ENCODE results near the gene ZC3H18.
"Not testable (repeated sequence)": the region's sequence is repeated elsewhere in the genome, so short reads cannot be mapped to it uniquely, and the experiment has no call there.

ZC3H18 gene

DNA sequence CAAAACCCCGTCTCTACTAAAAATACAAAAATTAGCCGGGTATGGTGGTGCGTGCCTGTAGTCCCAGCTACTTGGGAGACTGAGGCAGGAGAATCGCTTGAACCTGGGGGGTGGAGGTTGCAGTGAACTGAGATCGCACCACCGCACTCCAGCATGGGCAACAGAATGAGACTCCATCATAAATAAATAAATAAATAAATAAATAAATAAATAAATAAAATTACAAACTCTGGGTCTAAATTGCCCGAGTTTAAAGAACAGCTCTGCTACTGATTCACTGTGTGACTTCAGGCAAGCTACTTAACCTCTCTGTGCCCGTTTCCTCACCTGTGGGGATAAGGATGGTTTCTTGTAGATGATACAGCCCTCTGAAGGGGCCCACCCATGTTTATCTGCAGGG lies 99.3 kb downstream of the ZC3H18 start:
- H3K9ac ChIP-seq (ENCODE audit: low read length); H3K27me3 ChIP-seq (replicated peaks; ENCODE audit: control insufficient read depth, insufficient read depth, low read length); DNase-seq (ENCODE audit: low read depth): not testable (repeated sequence)

DNA sequence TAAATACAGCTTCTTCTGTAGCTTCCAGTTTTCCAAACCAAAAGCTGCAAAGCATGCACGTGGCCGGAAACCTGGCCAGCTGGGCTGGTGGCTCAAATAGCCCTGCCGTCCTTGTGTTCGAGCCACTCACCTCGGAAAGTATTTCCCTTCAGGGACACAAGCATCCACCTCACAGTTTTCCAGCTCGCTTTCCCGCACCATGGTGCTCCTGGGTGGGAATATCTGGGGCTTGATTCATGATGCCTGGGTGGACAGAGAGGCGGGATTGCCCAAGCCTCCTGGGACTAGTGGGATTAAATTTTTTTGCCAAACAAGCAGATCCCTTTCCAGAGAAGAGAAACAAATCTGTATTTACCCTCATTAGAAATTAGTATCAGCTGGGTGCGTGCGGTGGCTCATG lies 99.8 kb downstream of the ZC3H18 start:
- peaks cover 5% of the 10 kb centered on the region for H3K36me3 ChIP-seq (ENCODE audit: control insufficient read depth, insufficient read depth, low read length, severe bottlenecking)
- H3K27me3 ChIP-seq (replicated peaks; ENCODE audit: control insufficient read depth, insufficient read depth, low read length): no peaks in the 10 kb centered on the region
- peaks cover 15% of the 10 kb centered on the region for H3K4me1 ChIP-seq (ENCODE audit: control insufficient read depth, insufficient read depth, low read length)
- no peak overlapping the region for H3K4me3 ChIP-seq (ENCODE audit: low read length)
- H3K9me3 ChIP-seq (ENCODE audit: control insufficient read depth, low read length): no peaks in the 10 kb centered on the region
- H3K9ac ChIP-seq (ENCODE audit: low read length): no peak overlapping the region
- DNase-seq (ENCODE audit: low read depth): no peak

More for the DNA sequence above, 99.3 kb downstream of the ZC3H18 start:
- H3K4me1 ChIP-seq (ENCODE audit: control insufficient read depth, insufficient read depth, low read length): peaks cover 20% of the 10 kb centered on the region
- H3K36me3 ChIP-seq (ENCODE audit: control insufficient read depth, insufficient read depth, low read length, severe bottlenecking); H3K4me3 ChIP-seq (ENCODE audit: low read length); H3K9me3 ChIP-seq (ENCODE audit: control insufficient read depth, low read length): not testable (repeated sequence)

DNA sequence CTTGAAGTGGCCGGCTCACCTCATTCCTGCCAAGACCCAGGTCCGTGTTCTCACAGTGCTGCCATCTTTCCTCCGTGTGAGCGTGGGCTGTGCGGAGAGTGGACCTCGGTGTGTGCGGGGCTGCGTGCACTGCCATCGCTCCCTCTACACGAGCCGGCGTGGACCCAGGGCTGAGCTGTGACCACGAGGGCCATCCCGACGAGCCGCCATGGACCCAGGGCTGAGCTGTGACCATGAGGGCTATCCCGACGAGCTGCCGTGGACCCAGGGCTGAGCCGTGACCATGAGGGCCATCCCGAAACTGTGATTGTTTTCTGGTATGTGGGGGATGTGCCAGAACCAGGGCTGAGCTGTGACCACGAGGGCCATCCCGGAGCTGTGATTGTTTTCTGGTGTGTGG lies 101.6 kb downstream of the ZC3H18 start:
- peaks cover 11% of the 10 kb centered on the region for H3K4me1 ChIP-seq (ENCODE audit: control insufficient read depth, insufficient read depth, low read length)
- no peak overlapping the region for H3K9ac ChIP-seq (ENCODE audit: low read length)
- no peak overlapping the region for H3K4me3 ChIP-seq (ENCODE audit: low read length)
- H3K9me3 ChIP-seq (ENCODE audit: control insufficient read depth, low read length): no peaks in the 10 kb centered on the region
- peaks cover 4% of the 10 kb centered on the region for H3K36me3 ChIP-seq (ENCODE audit: control insufficient read depth, insufficient read depth, low read length, severe bottlenecking)
- no peak for DNase-seq (ENCODE audit: low read depth)
- H3K27me3 ChIP-seq (replicated peaks; ENCODE audit: control insufficient read depth, insufficient read depth, low read length): no peaks in the 10 kb centered on the region

DNA sequence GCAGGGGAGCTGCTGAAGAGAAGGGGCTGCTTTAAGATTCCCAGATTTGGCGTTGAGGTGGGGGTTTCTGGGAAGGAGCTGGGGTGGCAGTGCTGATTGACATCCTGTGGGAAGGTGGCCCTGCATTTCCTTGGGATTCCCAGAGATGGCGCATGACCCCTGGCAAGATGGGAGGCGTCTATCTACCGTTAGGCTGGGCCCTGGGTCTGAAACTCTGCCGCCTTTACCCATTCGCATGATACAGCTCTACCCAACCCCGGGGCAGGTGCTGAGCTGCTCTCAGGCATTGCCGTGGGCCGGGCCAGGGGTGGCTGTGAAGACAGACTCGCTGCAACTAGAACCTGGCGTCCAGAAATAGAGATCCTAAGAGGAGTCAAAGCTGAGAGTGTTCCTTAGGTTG lies 102.6 kb downstream of the ZC3H18 start:
- Histone ChIP-seq H3K4me1 (ENCODE audit: control insufficient read depth, insufficient read depth, low read length) (peaks cover 14% of the 10 kb centered on the region), H3K9me3 (ENCODE audit: control insufficient read depth, low read length) (no peaks in the 10 kb centered on the region), H3K9ac (ENCODE audit: low read length) (no peak overlapping the region), H3K27me3 (replicated peaks; ENCODE audit: control insufficient read depth, insufficient read depth, low read length) (peaks cover 4% of the 10 kb centered on the region), H3K36me3 (ENCODE audit: control insufficient read depth, insufficient read depth, low read length, severe bottlenecking) (peaks cover 4% of the 10 kb centered on the region), H3K4me3 (ENCODE audit: low read length) (no peak overlapping the region)
- DNase-seq (ENCODE audit: low read depth): no peak

DNA sequence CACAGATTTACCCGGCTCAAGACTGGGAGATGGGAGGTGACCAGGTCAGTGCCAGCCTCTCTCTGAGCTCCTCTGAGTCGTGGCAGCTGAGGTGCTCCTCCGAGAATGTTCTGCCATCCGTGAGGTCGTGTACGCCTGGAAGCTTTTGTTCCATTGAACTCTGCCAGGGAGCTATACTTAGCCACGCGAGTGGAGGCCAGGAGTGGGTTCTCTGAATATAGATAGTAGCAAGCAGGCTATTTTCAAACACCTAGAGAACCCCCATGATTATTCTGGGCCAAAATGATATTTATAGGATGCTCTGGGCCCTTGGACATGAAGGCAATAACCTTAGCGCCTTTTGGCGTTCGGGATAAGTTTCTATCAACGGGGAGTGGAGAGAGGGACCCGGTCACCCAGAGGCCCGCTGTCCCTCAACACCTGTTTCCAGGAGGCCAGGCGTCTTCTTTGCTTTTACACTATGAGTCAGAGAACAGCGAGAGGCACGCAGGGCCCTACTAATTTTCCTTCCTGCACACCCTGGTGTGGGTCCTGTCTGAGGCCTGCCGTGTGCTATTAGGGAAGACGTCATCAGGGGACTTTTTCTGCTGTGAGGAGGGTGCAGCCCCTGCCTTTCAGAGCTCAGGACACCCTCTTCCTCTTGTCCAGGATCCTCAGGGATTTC lies 103.6 kb downstream of the ZC3H18 start:
- H3K4me3 ChIP-seq (ENCODE audit: low read length): no peak overlapping the region
- H3K4me1 ChIP-seq (ENCODE audit: control insufficient read depth, insufficient read depth, low read length): peaks cover 24% of the 10 kb centered on the region
- H3K9ac ChIP-seq (ENCODE audit: low read length): no peak overlapping the region

DNA sequence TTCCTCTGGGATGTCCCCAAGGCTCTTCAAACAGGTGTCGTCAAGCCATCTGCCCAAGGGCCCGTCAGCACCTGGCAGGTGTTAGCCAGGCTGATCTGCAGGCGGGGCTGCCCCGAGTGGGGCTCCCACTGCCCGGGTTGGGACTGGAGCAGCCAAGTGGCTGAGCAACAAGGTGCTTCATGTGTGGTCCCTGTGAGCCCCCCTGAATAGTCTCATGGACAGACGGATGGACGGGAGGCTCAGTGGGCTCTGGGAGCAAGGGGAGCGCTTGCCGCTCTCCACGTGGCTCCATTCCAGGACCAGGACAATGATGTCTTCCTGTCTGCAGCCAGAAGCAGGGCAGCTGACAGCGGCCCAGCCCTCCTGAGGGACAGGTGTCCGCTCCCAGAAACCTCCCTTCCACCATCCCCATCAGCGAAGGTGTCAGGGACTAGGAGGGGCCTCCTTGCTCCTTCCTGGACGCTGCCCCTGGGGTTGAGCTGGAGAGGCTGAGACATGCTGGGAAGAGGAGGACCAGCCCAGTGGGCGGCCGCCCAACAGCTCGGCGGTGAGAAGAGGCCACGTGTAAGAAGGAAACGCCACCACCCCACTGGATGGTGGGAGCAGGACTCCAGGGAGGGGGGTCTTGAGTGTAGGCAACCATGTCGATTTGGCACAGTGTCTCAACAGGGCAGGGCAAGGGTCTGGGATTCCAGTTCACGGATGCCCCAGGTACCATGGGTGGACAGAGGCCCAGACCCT lies 106.5 kb downstream of the ZC3H18 start:
- no peaks in the 10 kb centered on the region for H3K9me3 ChIP-seq (ENCODE audit: control insufficient read depth, low read length)
- H3K9ac ChIP-seq (ENCODE audit: low read length): no peak overlapping the region
- no peak for DNase-seq (ENCODE audit: low read depth)

More for the DNA sequence above, 103.6 kb downstream of the ZC3H18 start:
- Histone ChIP-seq H3K9me3 (ENCODE audit: control insufficient read depth, low read length) (no peaks in the 10 kb centered on the region), H3K27me3 (replicated peaks; ENCODE audit: control insufficient read depth, insufficient read depth, low read length) (peaks cover 5% of the 10 kb centered on the region), H3K36me3 (ENCODE audit: control insufficient read depth, insufficient read depth, low read length, severe bottlenecking) (peaks cover 4% of the 10 kb centered on the region)
- no peak for DNase-seq (ENCODE audit: low read depth)

DNA sequence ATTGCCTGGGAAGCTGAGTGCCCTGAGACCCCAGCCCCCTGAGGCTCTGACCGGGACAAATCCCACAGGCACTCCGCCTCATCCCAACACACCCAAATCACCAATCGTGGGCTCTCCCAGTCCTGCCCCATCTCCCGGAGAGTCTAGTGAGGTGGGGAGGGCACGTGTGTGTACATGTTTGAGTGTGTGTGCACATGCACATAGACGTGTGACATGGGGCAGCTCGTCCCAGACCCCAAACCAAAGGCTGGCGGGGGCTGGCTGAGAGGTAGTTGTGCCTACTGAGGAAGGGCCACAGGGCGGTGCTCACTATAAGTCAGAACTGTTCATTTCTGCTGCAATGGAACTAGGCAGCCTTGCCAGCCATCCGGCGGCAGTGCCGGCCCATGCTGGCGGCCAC lies 107.5 kb downstream of the ZC3H18 start:
- Histone ChIP-seq H3K27me3 (replicated peaks; ENCODE audit: control insufficient read depth, insufficient read depth, low read length) (peaks cover 5% of the 10 kb centered on the region), H3K4me1 (ENCODE audit: control insufficient read depth, insufficient read depth, low read length) (peaks cover 18% of the 10 kb centered on the region), H3K9me3 (ENCODE audit: control insufficient read depth, low read length) (no peaks in the 10 kb centered on the region), H3K4me3 (ENCODE audit: low read length) (no peak overlapping the region), H3K36me3 (ENCODE audit: control insufficient read depth, insufficient read depth, low read length, severe bottlenecking) (peaks cover 4% of the 10 kb centered on the region), H3K9ac (ENCODE audit: low read length) (no peak overlapping the region)
- DNase-seq (ENCODE audit: low read depth): no peak

More for the DNA sequence above, 106.5 kb downstream of the ZC3H18 start:
- Histone ChIP-seq H3K36me3 (ENCODE audit: control insufficient read depth, insufficient read depth, low read length, severe bottlenecking) (peaks cover 4% of the 10 kb centered on the region), H3K4me1 (ENCODE audit: control insufficient read depth, insufficient read depth, low read length) (peaks cover 18% of the 10 kb centered on the region), H3K27me3 (replicated peaks; ENCODE audit: control insufficient read depth, insufficient read depth, low read length) (peaks cover 5% of the 10 kb centered on the region), H3K4me3 (ENCODE audit: low read length) (no peak overlapping the region)

DNA sequence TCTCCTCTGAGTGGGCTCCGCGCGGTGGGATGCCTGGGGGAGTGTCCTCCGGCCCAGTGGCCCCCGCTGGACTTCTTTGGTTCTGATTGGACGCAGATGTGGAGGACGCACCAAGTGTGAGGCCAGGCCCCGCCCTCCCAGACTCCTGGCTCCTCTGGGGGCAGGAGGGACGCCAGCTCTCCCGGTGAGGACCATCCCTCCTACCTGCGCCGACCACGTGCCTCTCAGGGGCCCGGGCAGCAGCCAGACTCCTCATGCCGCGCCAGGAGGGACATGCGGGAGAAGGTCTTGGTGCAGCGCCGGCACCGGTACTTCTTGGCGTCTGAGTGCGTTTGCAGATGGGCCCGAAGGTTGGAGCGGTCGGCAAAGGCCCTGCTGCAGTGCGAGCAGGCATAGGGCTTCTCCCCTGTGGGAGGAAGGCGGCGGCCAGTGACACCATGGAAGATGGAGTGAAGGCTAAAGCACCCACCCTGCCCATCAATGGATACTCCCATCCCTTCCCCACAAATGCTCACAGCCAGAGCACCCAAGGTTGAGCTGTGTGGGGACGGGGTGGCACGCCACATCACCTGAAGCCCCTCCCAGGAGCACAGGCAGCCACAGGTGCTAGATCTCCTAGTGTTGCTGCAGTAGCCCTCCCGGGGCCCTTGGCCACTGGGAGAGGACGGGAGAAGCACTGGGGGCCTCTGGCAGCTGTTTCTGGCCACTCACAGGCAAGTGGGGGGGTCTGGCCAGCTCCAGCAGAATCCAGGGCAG lies 108.2 kb downstream of the ZC3H18 start:
- Histone ChIP-seq H3K36me3 (ENCODE audit: control insufficient read depth, insufficient read depth, low read length, severe bottlenecking) (peaks cover 4% of the 10 kb centered on the region), H3K9ac (ENCODE audit: low read length) (no peak overlapping the region), H3K9me3 (ENCODE audit: control insufficient read depth, low read length) (no peaks in the 10 kb centered on the region), H3K4me1 (ENCODE audit: control insufficient read depth, insufficient read depth, low read length) (peaks cover 18% of the 10 kb centered on the region), H3K4me3 (ENCODE audit: low read length) (no peak overlapping the region), H3K27me3 (replicated peaks; ENCODE audit: control insufficient read depth, insufficient read depth, low read length) (peaks cover 5% of the 10 kb centered on the region)
- no peak for DNase-seq (ENCODE audit: low read depth)

DNA sequence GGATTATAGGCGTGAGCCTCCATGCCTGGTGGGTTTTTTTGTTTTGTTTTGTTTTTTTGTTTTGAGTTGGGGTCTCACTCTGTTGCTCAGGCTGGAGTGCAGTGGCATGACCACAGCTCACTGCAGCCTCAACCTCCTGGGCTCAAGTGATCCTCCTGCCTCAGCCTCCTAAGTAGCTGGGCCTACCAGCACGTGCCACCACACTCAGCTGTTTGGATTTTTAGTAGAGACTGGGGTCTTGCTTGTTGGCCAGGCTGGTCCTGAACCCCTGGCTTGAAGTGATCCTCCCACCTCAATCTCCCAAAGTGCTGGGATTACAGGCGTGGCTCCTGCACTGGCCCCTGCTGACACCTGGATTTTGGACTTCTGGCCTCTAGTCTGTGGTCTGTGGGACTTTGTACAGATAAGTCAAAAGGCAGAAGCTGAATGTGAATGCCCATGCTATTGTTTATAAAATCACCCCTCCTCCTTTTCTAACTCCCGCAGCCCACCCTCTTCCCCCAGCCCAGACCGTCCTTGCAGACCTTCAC lies 110.4 kb downstream of the ZC3H18 start:
- H3K36me3 ChIP-seq (ENCODE audit: control insufficient read depth, insufficient read depth, low read length, severe bottlenecking): no peaks in the 10 kb centered on the region
- H3K4me3 ChIP-seq (ENCODE audit: low read length): no peak overlapping the region
- H3K27me3 ChIP-seq (replicated peaks; ENCODE audit: control insufficient read depth, insufficient read depth, low read length): peaks cover 13% of the 10 kb centered on the region
- no peak overlapping the region for H3K9ac ChIP-seq (ENCODE audit: low read length)
- H3K9me3 ChIP-seq (ENCODE audit: control insufficient read depth, low read length): no peaks in the 10 kb centered on the region
- peaks cover 30% of the 10 kb centered on the region for H3K4me1 ChIP-seq (ENCODE audit: control insufficient read depth, insufficient read depth, low read length)
- DNase-seq (ENCODE audit: low read depth): no peak

DNA sequence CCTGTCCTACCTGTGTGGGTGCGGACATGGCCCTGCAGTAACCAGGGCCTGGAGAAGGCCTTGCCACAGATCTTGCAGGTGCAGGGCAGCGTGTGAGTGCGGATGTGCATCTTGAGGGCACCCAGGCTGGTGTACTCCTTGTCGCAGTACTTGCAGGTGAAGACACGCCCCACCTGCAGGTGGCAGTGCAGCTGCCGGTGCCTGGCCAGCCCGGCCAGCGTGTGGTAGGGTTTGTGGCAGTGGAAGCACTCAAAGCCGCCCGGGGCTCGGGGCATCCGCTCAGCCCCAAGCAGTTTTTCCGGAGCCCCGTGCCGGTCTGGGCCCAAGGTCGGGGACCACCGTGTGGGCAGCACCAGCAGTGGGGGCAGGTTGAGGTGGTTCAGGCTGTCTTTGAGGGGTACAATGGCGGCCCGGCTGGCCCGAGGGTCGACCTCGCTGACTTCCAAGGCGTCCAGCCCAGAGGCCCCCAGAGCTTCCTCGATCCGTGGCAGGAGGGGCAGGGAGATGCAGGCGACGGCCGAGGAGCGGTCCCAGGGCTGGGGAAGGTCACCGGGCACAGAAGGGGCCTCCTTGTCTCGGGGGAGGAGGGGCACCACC lies 111.0 kb downstream of the ZC3H18 start:
- H3K4me3 ChIP-seq (ENCODE audit: low read length): no peak overlapping the region
- no peaks in the 10 kb centered on the region for H3K36me3 ChIP-seq (ENCODE audit: control insufficient read depth, insufficient read depth, low read length, severe bottlenecking)
- H3K9ac ChIP-seq (ENCODE audit: low read length): no peak overlapping the region
- no peaks in the 10 kb centered on the region for H3K9me3 ChIP-seq (ENCODE audit: control insufficient read depth, low read length)
- H3K27me3 ChIP-seq (replicated peaks; ENCODE audit: control insufficient read depth, insufficient read depth, low read length): peaks cover 13% of the 10 kb centered on the region
- H3K4me1 ChIP-seq (ENCODE audit: control insufficient read depth, insufficient read depth, low read length): peaks cover 30% of the 10 kb centered on the region
- no peak for DNase-seq (ENCODE audit: low read depth)

All from adipocyte (in vitro differentiated cells).